ENCODE measurements around the gene ETV6.
A peak's percentile ranks its signal among the peaks of the same experiment; 100 is the strongest.

ETV6 gene

DNA sequence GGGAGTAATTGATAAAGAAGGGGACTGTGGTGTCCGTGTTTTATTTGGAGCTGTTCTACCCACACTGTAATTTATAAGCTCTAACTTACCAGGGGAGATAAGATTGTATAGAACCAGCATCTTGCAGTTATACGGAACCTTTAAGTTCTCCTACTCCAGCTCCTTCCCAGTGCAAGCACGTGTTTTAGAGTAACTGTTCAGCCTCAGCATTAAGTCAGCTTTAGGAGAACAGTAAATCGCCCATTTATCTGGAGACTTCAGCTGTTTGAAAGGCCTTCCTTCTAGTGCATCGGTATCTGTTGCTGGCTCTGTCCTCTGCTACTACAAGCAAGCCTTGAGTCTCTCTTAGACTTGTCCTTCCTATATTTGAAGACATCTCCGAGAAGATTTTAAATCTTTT is 95.6 kb downstream of the ETV6 start:
- DNase-seq = no peak

DNA sequence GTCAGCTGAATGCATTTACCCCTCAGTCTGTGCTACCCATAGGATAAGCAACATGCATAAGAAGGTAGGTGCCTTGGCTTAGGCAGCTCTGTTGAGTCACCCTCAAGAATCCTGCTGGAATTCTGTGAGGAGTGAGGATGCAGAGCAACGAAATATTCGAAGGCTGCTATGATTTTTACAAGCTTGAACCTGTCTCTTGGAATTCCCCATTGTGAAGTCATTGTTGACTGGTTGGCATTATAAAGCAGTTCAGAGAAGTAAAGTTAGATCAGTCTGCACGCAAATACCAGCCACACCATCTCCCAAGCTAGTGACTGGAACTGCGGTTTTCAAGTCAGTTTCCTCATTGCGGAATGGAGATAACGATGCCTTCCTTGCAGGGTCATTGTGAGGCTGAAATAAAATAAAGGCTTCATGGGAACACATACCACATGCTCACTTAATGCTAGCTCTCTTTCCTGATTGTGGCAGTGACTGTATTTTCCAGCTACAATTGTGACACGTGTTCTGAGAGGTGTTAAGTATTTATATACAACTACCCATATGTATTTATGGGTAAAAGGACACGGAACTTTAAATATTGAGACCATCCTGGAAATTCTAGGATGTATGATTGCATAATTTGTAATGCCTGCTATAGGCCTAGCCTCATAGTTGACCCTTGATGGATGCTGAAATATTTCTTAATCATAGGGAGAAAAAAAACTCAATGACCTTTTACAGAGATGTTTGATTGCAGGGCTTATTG is 96.7 kb downstream of the ETV6 start:
- DNase-seq = peak; percentile 73

DNA sequence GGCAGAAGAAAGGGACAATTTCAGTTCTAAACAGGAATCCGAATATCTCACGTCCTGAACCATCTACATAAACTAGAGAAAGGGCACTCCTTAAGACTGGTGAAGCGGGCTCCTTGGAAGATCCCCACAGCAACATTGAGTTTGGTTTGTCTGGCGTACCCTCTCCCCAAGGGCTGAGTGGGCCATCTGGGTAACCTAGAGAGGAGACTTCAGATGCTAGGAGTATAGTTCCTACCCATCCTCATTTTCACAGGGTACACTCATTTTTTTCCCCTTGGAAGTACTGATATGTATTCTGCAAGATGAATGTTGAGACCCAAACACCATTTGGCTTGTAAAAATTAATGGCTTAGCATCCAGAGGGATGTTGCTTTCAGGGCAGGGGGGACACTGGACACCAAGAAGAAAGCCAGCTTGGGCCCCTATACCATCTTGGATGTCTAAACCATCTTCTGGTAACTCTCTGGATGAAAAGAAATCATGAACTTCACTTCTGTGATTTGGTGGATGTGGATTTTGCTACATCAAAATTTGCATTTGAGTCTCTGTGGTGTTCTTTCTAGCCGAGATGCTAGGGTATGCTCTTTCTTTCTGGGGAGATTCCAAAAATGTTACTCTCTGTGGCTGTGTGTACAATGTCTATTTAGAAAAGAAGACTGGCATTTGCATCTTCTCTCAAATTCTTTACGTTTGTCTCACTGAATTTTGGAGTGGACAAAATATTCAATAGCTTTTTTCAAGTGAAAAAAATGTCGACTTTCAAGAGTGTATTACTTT is 97.7 kb downstream of the ETV6 start:
- no peak for DNase-seq

DNA sequence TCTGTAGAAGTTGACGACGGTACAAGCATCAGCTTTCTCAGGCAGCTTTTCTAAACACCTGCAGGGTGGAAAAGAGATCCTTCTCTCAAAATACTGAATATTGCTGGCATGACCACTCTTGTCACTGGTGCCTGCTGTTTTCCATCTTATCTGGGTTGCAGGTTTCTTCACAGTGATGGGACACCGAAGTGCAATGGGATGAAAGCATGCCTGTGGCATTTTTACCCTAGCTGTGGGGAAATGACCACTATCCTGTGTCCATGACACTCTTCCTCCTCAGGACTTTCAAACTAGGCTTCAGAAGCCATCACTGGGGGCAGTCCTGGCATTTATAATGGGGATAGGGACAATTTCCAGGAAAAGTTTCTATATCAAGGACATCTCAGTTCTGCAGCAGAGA is 98.5 kb downstream of the ETV6 start:
- DNase-seq = no peak

DNA sequence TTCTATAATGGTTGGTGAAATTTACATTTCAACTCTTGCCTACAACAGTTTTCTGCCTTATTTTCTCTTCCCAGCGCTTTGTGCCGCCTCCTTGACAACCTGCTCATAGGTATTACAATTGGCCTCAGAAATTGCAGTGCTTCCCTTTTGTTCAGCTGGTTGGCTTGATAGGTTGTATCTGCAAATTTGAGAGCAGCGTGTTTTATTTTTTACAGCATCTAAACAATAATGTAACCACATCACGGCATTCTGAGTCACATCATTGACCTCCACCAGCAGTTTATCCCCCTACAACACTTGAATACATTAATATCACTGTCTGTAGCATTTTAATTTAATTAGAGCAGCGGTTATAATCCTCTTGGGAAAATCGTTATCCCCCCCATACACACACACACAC is 99.4 kb downstream of the ETV6 start:
- DNase-seq = no peak

DNA sequence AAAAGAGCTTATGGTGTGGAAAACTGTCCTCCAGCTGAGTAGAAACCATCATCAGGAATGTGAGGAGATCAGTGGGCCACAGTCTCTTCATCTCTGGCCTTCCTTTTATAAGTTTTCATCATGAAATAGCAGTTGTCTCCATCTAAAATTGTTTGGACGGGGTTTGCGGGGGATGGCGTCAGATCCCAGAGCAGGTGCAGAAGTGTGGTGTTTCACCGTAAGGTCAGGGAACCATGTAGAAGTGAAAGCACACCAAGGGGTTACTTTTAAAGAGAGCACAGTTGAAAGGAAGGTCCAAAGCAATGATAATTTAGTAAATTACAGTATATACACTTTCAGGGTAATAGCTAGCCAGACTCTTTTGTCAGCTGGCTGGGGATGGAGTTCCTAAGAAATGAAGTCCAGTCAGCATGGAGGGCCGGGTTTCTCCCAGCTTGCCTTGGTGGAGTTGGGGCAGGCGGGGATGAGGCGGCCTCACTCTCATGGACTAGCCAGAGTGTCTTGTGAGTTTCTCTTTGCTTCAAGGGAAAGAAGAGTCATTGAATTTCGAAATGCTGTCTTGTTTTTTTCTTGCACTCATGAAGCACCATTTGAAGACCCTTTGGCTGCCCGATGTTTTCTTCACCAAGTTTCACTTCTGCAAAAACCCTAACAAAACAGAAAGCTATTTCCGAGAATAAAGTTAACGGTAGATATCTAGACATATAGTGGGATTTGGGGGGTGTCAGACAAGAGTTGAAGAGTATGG is 100.6 kb downstream of the ETV6 start:
- DNase-seq = no peak

DNA sequence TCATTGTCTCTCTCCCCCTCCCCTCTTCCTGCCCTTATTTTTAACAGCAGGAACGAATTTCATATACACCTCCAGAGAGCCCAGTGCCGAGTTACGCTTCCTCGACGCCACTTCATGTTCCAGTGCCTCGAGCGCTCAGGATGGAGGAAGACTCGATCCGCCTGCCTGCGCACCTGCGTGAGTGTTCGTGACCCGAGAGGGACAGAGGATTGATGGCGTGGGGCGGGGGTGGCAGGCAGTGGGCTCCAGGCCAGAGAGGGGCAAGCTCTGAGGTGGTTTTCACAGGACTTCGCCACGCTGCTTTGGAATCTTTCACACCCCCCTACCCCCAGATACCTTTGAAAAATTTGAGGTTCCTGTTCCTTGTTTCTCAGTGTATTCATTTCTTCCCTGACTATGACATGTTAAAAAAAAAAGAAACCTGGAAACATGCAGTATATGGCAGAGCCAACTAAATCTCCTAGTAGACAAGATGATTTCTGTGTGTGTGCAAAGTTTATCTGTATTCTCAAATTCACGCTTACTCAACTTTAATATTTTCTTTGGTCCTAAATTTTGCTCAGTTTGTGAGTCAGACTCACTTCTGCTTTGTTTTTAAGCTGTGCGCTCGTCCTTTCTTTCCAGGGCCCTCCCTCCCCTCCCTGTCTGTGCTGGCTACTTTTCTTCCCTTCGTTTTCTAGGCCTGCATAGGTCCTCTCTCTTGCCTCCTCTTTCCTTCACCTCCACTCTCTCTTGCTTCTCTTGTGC is 103.1 kb downstream of the ETV6 start:
- no peak for DNase-seq

DNA sequence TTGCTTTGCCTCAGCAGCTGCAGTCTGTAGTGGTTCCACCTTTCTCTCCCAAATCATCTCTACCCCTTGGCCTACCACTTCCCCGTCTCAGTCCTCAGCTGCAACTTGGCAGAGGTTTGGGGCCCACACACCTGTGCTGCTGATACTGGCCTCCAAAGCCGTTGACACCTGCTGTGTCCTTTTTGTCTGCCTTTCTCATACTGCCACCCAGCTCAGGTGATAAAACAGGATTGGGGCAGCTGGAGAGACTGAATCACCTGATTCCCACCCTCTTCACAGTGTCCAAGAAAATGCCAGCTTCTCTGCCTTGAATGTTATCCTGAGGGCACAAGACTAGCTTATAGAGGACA is 103.7 kb downstream of the ETV6 start:
- DNase-seq = no peak

DNA sequence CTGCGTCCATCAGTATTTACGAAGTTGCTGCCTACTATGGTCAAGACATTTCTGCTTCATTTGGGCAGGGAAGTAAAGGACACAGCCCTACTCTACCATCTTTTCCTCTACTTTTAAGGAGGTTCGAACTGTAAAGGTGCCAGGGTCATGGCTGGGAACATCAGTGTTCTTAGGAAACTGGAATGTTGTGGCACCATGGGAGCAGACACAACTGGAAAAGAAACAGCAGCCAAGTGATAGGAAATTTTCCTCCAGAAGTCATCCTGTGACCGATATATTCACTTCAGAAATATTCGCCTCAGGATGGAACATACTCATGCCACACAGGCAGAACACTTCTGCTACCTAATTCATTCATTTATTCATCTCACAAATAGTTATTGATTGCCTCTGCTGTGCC is 104.4 kb downstream of the ETV6 start:
- no peak for DNase-seq

DNA sequence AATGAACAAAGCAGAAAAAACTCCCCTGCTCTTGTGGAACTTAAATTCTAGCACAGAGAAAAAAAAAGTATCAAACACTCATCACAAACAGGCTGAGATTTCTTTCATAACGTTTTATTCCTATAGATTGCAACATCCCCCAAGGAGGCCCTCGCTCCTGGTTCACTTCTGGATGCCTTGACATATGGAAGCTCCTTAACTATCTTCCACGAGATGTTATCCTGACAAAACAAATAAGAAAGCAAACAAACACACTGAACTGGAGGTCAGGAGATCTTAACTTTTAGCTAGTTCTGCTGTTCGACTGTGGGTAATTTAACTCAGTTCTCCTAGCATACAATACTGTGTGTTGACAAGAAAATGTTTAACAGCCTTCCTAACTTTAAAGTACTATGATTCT is 104.8 kb downstream of the ETV6 start:
- no peak for DNase-seq

DNA sequence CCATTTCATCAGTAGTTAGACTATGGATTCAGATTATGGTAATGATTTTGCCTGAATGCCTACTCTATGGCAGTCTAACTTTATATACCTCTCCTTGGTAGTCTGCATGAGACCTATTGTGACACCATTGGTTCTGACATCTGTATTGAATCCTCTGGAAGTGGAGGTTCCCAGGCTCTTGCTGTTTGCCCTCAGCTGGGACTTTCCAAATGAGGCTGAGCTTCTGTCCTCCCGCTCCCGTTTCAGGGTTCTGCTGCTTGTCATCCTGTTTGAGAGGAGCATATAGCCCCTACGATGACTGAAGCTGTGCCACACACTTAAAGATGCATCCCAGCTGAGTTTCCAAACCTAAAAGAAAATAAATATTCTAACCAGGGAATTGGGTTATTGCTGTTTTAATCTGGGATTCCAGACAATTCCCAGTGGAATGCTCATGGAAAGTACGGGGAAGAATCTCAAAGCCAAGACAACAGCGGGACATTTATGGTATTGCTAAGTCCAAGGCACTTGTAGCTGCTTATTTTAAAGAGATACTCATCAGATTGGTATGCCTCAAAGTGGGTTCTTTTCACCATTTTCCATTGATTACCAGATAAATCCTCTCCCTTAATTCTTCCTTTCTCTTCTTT is 105.9 kb downstream of the ETV6 start:
- DNase-seq = no peak

DNA sequence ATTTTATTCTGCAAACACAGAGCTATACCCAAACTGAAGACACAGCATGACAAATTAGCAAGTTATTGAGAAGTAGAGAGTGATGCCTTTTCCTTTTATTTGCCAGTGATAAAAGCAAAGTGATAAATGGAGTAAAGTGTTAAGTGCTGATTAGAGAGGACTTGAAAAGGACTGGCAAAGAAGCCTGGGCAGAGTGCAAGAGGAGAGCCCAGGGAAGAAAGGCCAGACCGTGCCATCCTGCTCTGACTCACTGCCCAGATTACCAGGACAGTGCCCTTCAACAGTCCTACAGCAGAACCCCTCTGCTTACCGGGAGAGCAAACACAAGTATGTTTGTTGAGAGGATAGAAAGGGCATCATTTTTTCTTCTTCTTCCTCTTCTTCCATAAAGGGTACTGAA is 106.5 kb downstream of the ETV6 start:
- no peak for DNase-seq

DNA sequence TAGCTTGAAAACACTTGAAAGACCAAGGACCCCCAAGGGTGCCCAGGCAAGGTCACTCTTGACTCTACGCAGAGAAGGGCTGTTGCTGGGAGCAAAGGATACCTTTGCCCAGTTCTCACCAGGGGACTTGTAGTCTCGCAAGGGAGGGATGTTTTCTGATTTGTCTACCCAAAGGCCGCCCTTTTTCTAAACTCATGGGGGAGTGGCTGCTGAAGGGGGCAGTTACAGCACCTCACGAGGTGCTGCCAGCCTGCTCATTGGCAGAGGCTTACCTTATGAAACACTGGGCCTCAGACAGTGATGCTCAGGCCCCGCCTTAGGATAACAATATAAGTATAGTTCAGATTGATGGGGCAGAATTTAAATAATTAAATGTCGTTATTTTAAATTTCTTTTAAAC is 107.0 kb downstream of the ETV6 start:
- no peak for DNase-seq

DNA sequence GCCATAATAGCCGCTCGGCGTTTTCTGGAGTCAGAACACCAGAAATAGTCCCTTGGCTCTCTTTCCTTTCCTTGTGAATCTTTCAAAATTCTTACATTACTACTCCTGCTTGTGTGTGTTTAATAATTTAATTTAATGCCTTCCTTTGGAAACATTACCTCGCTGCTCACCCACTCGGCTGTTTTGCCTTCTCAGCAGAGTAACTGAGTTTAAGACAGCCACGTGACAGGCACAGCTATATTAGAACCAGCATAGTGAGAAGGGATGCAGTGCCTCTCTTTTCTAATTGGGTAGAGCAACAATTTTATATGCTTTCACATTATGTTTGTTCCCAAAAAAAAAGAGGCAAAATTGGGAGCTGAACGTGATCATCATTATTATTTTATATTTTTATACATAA is 107.6 kb downstream of the ETV6 start:
- no peak for DNase-seq

DNA sequence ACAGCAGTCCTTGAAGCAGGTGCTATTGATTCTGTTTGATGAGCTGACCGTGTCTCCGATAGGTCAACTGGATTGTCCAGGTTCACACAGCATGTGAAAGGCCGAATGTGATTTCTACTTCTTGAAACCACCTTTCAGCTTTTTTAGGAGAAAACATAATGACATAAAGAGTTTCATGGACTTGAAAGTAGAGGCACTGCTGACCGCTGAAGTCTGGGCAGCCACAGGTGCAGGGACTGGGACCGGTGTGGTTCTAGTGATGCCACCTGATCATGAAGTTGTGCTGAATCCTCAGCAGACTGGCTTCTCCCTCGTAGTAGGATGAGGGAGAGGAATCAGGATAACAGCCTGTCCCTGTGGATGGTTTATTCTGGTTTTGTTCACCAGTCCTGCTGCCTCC is 108.1 kb downstream of the ETV6 start:
- DNase-seq = no peak

DNA sequence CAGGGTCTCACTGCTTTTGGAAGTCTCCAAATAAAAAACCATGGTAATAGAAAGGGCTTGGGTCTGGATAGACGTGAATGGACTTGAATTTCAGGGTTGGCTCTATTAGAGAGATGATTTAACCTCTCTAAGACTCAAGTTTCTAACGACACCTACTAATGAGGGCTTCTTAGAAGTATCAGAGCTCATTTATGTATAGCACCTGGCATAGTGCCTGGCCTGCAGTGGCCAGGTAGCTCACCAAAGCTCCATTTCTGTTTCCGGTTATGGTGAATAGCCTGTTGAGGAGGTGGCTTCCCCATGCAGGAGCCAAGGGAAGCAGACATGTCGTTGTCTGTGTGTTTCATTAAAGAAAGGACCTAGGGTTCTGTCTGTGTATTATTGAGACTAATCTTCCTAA is 108.6 kb downstream of the ETV6 start:
- DNase-seq = no peak

DNA sequence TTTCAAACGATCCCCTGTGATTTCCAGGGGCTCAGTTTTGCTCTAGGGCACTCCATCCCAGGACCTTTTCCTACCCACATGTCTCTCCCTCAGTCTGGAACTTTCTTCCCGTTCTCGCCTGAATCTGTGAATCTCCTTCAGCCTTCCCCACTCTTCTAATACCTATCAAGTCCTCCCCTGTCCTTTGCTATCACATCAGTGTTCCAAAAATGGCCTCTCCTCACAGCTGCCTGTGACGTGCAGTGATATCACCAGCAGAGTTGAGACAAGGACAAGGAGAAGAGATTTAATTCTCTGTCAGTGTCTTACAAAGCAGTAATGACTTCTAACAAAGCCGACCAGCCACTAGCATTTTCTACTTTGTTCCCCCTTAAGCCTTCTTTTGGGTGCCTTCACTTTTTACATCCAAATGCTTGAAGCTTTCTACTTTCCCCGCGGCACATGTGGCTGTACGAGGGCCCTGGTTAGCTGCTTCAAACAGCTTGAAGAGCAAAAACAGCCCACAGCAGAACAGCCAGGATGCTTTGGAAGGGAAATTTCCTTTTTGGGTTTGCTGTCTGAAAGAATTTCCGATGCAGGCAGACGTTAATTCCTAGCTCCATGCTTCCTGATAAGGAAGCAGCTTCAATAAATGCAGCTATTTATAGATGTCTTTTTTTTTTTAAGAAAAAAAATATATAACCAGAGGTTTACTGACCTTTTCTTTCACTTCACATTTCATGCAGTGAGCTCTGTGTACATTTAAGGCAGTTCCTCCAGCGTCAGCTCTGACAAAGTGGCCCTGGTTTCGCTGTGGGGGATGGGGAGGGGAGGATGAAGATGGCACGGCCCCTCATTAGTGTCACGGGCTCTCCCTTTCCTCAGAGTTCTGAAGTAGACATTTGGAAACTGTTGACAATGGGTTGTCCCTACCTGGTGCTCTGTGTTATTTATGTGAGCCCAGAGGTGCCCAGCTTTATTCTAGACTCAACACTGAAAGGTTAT is 109.3 kb downstream of the ETV6 start:
- no peak for DNase-seq

DNA sequence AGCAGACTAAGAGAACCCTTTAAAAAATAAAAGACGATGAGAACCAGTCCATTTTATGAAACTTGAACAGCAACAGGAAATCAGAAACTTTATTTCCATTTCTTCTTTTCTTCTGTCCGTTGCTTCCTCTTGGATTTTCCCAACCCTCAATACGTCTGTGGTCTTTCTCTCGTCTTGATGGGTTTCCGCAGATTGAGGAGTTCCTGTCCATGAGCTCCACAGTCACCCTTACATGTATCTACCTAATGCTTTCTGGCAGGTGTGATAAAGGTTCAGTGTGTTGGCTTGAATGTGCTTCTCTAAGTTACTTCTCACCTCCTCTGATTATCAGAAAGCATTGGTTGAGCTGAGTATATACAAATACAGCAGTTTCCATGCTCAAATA is 110.0 kb downstream of the ETV6 start:
- DNase-seq = no peak

DNA sequence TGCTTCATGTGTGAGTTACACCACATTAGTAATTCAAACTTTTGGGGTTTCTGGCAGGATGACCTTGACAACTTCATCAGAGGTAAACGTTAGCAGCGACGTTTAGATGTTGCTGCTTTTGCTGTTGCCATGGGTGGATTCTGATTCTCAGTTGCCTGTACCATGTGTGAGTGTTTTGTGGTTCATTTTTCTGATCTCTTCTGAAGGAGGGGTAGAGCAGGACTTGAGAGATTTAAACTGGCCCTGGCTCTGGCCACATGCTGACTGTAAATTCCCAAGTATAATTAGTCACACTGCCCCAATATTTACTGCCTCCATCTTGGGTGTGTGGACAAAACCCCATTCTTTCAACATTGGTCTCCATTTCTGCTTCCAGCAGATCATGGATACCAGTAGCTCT is 110.4 kb downstream of the ETV6 start:
- DNase-seq = no peak

DNA sequence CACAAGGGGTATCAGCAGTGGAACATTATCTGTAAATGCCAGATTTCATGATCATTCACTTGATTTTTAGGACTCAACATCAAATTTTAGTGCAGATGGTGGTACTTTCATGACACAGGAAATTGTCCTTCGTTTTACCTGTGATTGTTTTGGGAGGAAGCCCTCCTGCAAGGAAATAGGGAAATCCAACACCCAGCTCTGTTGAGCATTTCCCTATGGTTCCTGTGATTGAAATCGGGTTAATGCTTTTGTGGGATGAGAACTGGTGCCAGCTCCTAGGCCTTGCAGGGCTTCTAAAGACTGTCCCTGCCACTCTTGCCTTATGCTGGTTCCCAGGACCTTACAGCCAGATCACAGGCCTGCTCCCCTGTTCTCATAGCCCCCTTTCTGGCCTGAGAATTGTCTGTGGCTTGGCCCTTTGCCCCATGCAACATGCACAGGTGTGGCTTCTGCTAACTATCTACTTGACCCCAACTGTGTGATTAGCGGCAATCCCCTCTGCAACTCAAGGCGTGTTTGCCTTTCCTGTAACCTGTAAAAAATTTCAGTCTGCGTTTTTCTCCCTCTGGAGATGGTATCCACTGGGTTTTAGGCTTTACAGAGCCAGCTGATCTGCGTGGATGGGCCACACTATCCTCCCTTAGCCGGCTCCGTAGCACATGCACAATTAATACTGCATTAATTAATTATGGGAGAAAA is 112.5 kb downstream of the ETV6 start:
- no peak for DNase-seq

DNA sequence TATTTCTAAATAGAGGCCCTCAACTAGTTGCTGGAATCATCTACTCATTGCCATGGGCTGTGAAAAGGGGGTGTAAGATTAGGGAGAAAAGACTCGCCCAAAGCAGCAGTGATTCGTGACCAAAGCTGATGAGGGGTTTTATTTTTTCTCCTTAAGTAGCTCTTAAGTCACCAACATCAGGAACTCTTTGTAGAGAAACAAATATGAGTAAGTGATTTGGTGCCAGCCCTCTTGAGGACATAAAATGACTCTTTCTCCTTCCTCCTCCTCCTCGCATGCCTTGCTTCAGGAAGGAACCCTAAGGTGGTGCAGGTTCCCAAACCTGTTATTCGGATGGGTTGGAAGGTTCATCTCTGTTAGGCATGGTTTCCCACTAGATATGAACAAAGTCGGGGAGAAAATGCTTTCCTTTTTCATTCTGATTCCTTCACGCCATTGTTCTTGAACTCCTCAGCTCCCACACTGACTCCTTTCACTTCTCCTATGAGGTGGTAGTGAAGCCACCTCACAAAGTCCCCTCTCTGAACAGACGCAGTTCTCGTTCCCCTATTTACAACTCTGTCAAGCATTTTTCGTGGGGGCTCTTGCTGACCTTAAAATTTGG is 113.4 kb downstream of the ETV6 start:
- DNase-seq = no peak
